ENCODE results near the gene NPW. TPM values are rescaled to one million over a fixed set of nuclear protein-coding genes. Genes with fewer than 3 reads are reported as not detected.

Gene NPW
- total and polyA plus RNA-seq, 9 of the 15 experiments (the other 6 are each of a cell fraction or from before 2014, with no cell fraction given): 0.14 to 4.0 (median 2.6) TPM; not detected in 4

GRCh38 chr16:2016407-2016922 lies 3.1 kb upstream of the NPW start:
- H3K9me3 ChIP-seq (replicated peaks; ENCODE audit: control insufficient read depth, insufficient read depth, low read depth, low read length): no peaks in the 10 kb centered on the region
- 31% methylated on average over 13 of the region's 13 CpGs for WGBS (ENCODE audit: insufficient coverage, low coverage, missing lambda C conversion rate)
- H3K4me2 ChIP-seq (ENCODE audit: insufficient read depth, low read length): no peak overlapping the region
- BruUV-seq (replicated peaks): no TSS peak
- ChIA-PET POLR2A (interaction anchor here (0.6 to 2.0 kb wide), 5 partner anchors 32 to 401 kb away, joined by 3 to 9 read pairs (median 3); partner anchors contain the start of genes GFER, RPS2 and TRAF7), CTCF (ENCODE audit: low intra/inter-chr PET ratio) (interaction anchor here (0.9 kb wide), 1 partner anchor 903 kb away, joined by 3 read pairs; no protein-coding TSS in a partner anchor)
- H3K27ac ChIP-seq (ENCODE audit: extremely low read depth, low read depth, low read length): no peak overlapping the region
- H3K4me3 ChIP-seq: no peak overlapping the region
- no peaks in the 10 kb centered on the region for H4K20me1 ChIP-seq (replicated peaks; ENCODE audit: control insufficient read depth, insufficient read depth, low read length)
- no peaks in the 10 kb centered on the region for H3K79me2 ChIP-seq (ENCODE audit: control insufficient read depth, insufficient read depth, low read length)
- H2AFZ ChIP-seq (ENCODE audit: low read depth, low read length): no peak overlapping the region
- DNase-seq (ENCODE audit: extremely low read depth in 1 of 4, low spot score in 3 of 4): peak in 3 of 4 experiments; percentile 48 to 59 (median 51)
- no peaks in the 10 kb centered on the region for H3K36me3 ChIP-seq (ENCODE audit: control insufficient read depth, insufficient read depth, low read length)
- FAIRE-seq: no peak
- no peaks in the 10 kb centered on the region for H3K27me3 ChIP-seq (ENCODE audit: control insufficient read depth in 2 of 2, insufficient read depth in 2 of 2, low read length in 2 of 2)
- peaks cover 4 to 40% of the 10 kb centered on the region in 2 experiments; a peak in 4 of 5 replicates for H3K4me1 ChIP-seq (replicated peaks in 1 of 2; ENCODE audit: control insufficient read depth in 2 of 2, insufficient read depth in 2 of 2, low read length in 2 of 2)
- H3K9ac ChIP-seq (ENCODE audit: insufficient read depth in 1 of 2, low read depth in 2 of 2, low read length in 2 of 2): 0 out of 4 replicates have a peak overlapping the region, but pooled peaks of 1 of the 2 experiments have one; percentile 61
- in situ Hi-C loops (cut with MboI): no loop called here
- no peak for TF ChIP-seq TOE1 (IDR thresholded peaks at IDR 0.05; ENCODE audit: borderline replicate concordance)
- TF ChIP-seq TOE1 (CRISPR knock-in tag; IDR thresholded peaks at IDR 0.05; ENCODE audit: borderline replicate concordance, low read depth): no peak
- TF ChIP-seq CTCF (IDR thresholded peaks at IDR 0.05 in 2 of 3, conservative IDR thresholded peaks at IDR 0.05 in 1 of 3; ENCODE audit: insufficient read depth in 2 of 3, low read depth in 1 of 3, low read length in 3 of 3): peak; percentile 48 to 73 (median 63)
- peak; percentile 45 for TF ChIP-seq DACH1 (IDR thresholded peaks at IDR 0.05; ENCODE audit: partially characterized antibody)
- TF ChIP-seq ZBTB7A (IDR thresholded peaks at IDR 0.05; ENCODE audit: borderline replicate concordance, control insufficient read depth, low read depth, low read length): peak; percentile 88; the same call in 1 of the 2 replicates
- peak; percentile 88 for TF ChIP-seq CTCFL (IDR thresholded peaks at IDR 0.05; ENCODE audit: borderline replicate concordance, insufficient read depth, low read depth, low read length, poor library complexity, severe bottlenecking)
- no peak for TF ChIP-seq ELF2 (CRISPR knock-in tag; IDR thresholded peaks at IDR 0.05)
- peak; percentile 37; the same call in 1 of the 2 replicates for TF ChIP-seq EGR1 (conservative IDR thresholded peaks at IDR 0.05)
- peak; percentile 72 for ATAC-seq
- intact Hi-C loops (cut with micrococcal nuclease): no loop called here
- H3K9me1 ChIP-seq (ENCODE audit: control insufficient read depth, insufficient read depth, low read length): no peaks in the 10 kb centered on the region

Data from K562 (cell line).